HG02642 (cell line): ENCODE data around the gene TBCA.

Source experiments
- ATAC-seq: cut with Tn5 transposase; IDR thresholded peaks from one replicate; pipeline ENCODE4 v1.9.1; 2021; ENCODE audit warnings: mild to moderate bottlenecking; ENCODE audit not compliant: unreplicated experiment, poor library complexity

TBCA gene

DNA sequence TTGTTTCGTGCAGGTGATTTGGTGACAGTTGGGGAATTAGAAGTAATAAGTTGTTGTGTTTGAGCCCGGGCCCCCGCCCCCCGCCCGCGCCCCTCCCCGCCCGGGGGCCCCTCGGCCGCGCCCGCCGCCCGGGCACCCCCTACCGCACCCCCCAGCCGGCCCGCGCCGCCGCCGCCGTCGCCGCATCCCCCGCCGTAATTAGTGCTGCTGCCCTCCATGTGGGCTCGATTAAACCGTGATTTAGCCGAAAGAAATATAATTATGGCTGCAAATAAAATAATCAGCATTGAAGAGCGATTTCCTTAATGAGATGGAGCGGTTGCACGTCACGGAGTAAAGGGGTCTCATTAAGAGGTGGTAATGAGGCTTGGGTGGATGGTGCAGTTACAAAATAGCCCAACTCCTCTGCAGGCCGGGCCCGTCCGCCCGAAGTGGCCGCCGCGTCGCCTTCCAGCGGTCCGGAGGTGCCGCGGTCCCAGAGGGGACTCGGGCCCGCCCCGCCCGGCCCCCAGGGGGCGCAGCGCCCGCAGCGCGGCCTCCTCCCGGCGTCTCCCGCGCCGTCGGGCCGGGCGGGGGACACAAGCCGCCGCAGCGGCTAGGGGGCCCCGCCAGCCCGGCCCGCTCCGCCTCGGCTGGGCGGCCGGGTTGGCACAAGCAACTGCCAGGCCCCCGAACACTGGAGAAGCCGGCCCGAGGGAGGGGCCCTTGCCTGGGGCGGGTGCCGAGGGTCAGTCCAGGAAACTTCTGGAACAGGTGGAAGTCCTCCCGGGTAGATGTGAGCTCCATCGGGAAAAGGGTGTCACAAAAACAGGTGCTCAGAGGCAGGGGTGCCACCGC, 130.8 kb downstream of the TBCA start:
- ATAC-seq: peak; percentile 69

DNA sequence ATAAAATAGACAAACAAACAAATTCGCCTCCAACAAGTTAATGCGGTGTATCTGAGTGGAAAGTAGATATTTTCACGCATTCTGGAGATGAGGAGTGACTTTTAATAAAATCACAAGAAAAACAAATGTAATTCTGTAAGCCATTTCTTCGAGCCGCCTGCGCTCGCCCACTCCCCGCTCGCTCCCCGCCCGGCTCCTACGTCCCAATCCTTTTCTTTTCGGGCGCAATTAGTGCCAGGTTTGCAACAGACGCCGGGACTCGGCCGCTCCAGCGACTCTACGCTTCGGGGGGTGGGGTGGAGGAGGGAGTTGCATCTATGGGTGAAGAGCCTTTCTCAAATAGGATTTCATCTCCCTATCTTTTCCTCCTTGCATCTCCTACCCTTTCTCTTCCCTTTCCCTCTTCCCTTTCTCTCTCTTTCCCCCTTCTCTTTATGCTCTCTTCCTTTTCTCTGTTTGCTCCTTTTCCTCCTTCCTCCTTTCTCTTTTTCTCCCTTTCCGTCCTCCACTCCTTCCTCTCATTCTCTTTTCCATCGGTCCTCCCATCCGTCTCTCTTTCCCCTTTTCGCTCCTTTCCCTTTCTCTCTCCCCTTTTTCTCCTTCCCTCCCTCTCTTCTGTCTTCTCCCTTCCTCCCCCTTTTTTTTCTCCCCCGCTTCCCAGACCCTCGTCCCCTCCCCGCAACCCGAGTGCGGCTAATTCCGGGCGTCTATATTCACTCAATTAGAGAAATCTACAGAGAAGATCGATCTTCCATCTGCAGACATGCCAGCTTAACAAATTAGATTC, 131.6 kb downstream of the TBCA start:
- no peak for ATAC-seq

DNA sequence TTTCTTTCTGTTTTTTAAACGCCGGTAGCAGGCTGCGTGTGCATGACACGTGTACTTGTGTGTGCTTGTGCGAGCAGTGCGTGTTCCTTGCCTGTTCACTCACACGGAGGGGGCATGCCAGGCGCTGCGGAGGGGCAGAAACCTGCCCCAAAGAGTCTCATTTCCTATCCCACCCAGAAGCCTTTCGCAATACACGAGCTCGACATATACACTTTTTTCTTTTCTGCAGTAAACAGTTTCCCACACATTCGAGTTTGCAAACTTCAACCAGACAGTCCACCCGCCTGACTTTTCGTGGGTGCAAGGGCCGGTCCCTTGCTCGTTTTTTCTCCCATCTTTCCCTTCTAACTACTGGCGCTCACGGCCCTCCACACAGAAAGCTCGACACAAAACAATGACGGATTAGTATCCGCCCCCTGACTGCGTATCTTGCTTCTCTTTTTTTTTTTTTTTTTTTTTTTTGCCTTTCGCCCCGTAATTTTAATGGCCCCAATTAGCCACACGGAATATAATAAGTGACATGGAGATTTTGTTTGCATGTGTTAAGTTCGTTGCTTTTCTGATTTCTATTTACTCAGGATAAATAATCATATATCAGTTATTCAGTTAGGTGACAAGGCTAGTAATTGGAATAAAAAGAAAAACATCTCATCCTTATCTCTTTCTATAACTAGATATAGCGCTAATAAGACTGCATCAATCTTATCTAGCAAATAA, 132.3 kb downstream of the TBCA start:
- ATAC-seq: no peak

DNA sequence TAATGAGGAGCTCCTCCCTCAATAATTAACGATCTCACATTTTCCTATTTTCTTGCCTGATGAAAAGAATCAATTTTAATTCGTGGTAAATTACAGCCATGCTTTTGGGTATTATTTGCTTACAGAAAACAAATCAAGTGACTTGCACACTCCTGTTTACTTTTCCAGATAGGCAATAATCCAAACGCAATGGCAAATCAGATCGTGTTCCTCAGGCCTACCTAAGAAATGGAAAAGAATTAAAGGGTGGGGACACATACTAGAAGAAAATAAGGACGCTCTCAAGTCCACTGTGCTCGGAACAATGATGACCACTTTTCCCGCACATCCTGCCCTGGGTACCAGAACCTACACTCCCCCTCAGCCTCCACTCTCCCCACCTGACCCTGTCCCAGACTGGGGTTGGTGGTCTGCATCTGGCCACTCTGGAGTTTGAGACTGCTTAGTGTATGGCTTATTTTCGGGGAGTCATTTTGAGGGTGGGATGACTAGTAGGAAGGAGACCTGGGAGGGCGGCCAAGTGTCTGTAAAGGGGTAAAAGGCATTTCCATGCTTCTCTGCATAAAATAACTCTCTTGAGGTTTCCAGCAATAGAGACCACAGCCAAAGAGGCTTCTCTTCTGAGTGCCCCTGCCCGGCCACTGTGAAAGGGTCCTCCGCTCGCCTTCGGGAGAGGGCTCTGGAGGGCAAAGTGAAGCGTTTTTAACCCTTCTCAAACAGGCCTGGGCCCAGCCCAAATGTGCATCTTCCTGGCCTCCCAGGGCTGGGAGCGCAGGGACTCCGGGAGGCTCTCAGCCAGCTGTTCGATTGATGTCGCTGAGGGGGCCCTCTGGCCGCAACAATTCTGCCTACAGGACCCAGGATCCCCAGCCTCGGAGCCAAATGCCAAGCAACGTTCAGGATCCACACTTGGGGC, 133.1 kb downstream of the TBCA start:
- no peak for ATAC-seq

DNA sequence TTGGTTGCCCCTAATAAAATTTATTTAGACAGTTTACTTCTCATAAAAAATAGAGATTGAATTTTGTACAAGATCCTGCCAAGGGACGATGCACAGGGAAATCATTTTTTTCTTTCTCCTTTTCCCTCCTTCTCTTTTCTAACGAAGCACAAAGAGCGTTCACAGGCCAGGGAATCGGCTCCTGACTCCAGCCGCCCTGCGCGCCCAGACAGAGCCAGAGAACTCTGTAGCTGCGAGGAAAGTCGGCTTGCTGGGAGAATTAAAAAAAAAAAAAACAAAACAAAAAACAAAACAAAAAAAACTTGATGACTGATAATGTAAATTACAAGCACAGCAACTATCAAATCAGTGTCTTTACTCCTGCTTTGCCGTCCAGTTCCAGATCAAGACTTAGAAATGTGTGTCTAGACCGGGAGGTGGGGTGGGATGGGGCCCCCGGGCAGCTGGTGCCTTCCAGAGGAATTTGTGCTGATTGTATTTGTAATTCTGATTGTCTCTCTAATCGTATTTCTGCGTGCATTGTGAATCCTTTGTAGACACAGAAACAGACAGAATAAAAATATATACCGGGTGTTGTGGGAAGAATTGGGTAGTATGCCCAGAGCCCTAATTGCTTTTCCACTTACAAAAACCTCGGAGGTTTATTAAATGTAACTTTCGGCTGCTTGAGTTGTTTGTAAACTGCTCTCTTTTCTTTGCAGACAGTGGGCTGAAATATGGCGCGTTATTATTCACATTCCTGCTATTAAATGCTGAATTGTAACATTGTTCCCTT, 134.0 kb downstream of the TBCA start:
- ATAC-seq: no peak

DNA sequence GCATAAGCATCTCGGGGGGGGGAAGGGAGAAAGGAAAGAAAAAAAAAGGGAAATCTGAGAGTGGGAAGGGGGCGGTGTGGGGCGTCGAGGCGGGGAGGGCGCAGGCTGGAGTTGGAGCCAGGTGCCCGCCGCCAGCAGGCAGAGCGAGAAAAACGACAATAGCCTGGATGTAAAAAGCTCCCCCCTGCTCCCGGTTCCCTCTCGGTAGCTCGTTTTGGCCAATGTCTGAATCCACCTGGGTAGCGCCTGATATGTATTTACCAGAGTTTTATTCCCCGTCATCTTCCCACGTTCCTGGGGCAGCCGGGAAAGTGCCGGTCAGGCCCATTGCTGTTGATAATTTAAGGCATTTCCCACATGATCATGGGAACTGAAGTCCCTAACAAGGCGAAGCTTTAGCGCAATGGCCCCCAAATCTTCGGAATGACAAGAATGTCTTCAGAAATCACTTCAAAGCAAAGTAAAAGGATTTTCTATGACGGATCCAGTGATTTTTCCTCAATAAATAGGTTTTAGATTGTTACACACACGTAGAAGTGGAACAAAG, 134.7 kb downstream of the TBCA start:
- ATAC-seq: no peak
